HCT116 (cell line): ENCODE data around the gene TRPM3.

ENCODE experiments used
- CEBPB ChIP-seq: IDR thresholded peaks from 2 replicates; pipeline ENCODE4 v1.6.1; 2012; ENCODE audit warnings: low read depth
- ELF1 ChIP-seq: IDR thresholded peaks from 2 replicates; pipeline ENCODE4 v1.6.1; 2012; ENCODE audit warnings: low read depth, borderline replicate concordance
- EZH2 ChIP-seq: fragments of 200-600 bp; sonication (generic); IDR thresholded peaks from 2 replicates; pipeline ENCODE4 v1.6.1; 2017; ENCODE audit warnings: antibody characterized with exemption, mixed run types
- EZH2phosphoT487 ChIP-seq: fragments of 200-600 bp; IDR thresholded peaks from 2 replicates; pipeline ENCODE4 v1.6.1; 2018; ENCODE audit warnings: antibody characterized with exemption, borderline replicate concordance
- JUND ChIP-seq: IDR thresholded peaks from 2 replicates; pipeline ENCODE4 v1.6.1; 2012
- POLR2A ChIP-seq: IDR thresholded peaks from 2 replicates; pipeline ENCODE4 v1.7.0; 2011; ENCODE audit warnings: borderline replicate concordance; ENCODE audit not compliant: insufficient read depth, insufficient read length; ENCODE audit errors: extremely low read depth
- POLR2AphosphoS5 ChIP-seq: IDR thresholded peaks from 2 replicates; pipeline ENCODE4 v1.6.1; 2011; ENCODE audit warnings: mild to moderate bottlenecking, low read depth, low read length, moderate library complexity
- RAD21 ChIP-seq: IDR thresholded peaks from 2 replicates; pipeline ENCODE4 v1.6.1; 2012; ENCODE audit warnings: low read depth, mild to moderate bottlenecking
- SRF ChIP-seq: IDR thresholded peaks from 2 replicates; pipeline ENCODE4 v1.6.1; 2012; ENCODE audit warnings: low read depth
- YY1 ChIP-seq: IDR thresholded peaks from 2 replicates; pipeline ENCODE4 v1.6.1; 2011; ENCODE audit warnings: low read length, low read depth, moderate library complexity, mild to moderate bottlenecking; ENCODE audit not compliant: insufficient replicate concordance; ENCODE audit errors: extremely low read depth
- ZNF274 ChIP-seq: fragments of 200-500 bp; sonication (Bioruptor generic); IDR thresholded peaks from 2 replicates; pipeline ENCODE4 v1.6.1; 2014; ENCODE audit warnings: mild to moderate bottlenecking, low read depth, low read length, inconsistent platforms
- TF ChIP-seq, protein P1 (sequence below), 3 experiments: fragments of 200-600 bp in 1 of 3; sonication (generic) in 1 of 3; IDR thresholded peaks in 2 of 3; conservative IDR thresholded peaks in 1 of 3; 2 replicates each; pipeline ENCODE4 v1.5.1; 2012 to 2017; ENCODE audit warnings: low read depth in 2 of 3, low read length in 2 of 3, antibody characterized with exemption in 1 of 3, borderline replicate concordance in 1 of 3, control low read depth in 1 of 3, mild to moderate bottlenecking in 1 of 3, mixed read lengths in 1 of 3, mixed run types in 1 of 3, moderate library complexity in 1 of 3; ENCODE audit not compliant: insufficient read depth in 1 of 3
- TF ChIP-seq, protein P2 (sequence below): IDR thresholded peaks from 2 replicates; pipeline ENCODE4 v1.6.1; 2012; ENCODE audit warnings: low read depth

DNA sequence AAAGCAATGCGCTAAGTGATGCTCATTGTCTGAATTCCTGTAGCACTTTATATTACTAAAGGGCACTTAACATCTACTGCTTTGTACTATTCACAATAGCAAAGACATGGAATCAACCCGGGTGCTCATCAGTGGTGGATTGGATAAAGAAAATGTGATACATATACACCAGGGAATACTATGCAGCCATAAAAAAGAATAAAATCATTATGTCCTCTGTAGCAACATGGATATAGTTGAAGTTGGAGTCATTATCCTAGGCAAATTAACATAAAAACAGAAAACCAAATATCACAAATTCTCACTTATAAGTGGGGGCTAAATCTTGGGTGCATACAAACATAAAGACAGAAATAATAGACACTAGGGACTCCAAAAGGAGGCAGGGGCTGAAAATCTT lies 308.3 kb downstream of the TRPM3 start:
- TF ChIP-seq, protein P1, sequence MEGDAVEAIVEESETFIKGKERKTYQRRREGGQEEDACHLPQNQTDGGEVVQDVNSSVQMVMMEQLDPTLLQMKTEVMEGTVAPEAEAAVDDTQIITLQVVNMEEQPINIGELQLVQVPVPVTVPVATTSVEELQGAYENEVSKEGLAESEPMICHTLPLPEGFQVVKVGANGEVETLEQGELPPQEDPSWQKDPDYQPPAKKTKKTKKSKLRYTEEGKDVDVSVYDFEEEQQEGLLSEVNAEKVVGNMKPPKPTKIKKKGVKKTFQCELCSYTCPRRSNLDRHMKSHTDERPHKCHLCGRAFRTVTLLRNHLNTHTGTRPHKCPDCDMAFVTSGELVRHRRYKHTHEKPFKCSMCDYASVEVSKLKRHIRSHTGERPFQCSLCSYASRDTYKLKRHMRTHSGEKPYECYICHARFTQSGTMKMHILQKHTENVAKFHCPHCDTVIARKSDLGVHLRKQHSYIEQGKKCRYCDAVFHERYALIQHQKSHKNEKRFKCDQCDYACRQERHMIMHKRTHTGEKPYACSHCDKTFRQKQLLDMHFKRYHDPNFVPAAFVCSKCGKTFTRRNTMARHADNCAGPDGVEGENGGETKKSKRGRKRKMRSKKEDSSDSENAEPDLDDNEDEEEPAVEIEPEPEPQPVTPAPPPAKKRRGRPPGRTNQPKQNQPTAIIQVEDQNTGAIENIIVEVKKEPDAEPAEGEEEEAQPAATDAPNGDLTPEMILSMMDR (IDR thresholded peaks at IDR 0.05 in 2 of 3, conservative IDR thresholded peaks at IDR 0.05 in 1 of 3; ENCODE audit: borderline replicate concordance in 1 of 3, insufficient read depth in 1 of 3, low read depth in 2 of 3, low read length in 2 of 3), result no peak
- TF ChIP-seq SRF (no peak), ZNF274 (no peak), ELF1 (no peak), EZH2 (no peak), JUND (no peak), POLR2A (no peak), YY1 (no peak), EZH2phosphoT487 (no peak), CEBPB (no peak), RAD21 (no peak), POLR2AphosphoS5 (no peak)
- TF ChIP-seq, protein P2, sequence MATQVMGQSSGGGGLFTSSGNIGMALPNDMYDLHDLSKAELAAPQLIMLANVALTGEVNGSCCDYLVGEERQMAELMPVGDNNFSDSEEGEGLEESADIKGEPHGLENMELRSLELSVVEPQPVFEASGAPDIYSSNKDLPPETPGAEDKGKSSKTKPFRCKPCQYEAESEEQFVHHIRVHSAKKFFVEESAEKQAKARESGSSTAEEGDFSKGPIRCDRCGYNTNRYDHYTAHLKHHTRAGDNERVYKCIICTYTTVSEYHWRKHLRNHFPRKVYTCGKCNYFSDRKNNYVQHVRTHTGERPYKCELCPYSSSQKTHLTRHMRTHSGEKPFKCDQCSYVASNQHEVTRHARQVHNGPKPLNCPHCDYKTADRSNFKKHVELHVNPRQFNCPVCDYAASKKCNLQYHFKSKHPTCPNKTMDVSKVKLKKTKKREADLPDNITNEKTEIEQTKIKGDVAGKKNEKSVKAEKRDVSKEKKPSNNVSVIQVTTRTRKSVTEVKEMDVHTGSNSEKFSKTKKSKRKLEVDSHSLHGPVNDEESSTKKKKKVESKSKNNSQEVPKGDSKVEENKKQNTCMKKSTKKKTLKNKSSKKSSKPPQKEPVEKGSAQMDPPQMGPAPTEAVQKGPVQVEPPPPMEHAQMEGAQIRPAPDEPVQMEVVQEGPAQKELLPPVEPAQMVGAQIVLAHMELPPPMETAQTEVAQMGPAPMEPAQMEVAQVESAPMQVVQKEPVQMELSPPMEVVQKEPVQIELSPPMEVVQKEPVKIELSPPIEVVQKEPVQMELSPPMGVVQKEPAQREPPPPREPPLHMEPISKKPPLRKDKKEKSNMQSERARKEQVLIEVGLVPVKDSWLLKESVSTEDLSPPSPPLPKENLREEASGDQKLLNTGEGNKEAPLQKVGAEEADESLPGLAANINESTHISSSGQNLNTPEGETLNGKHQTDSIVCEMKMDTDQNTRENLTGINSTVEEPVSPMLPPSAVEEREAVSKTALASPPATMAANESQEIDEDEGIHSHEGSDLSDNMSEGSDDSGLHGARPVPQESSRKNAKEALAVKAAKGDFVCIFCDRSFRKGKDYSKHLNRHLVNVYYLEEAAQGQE, result no peak
